Fibroblast of peridontal ligament (primary cell): ENCODE results near the gene CROCC.
"Not testable (repeated sequence)": the region's sequence is repeated elsewhere in the genome, so short reads cannot be mapped to it uniquely, and the experiment has no call there.

Experiments
- DNase-seq: peaks from one replicate; pipeline ENCODE4 v3.0.0-alpha.2; 2010; ENCODE audit errors: extremely low read depth

CROCC gene

DNA sequence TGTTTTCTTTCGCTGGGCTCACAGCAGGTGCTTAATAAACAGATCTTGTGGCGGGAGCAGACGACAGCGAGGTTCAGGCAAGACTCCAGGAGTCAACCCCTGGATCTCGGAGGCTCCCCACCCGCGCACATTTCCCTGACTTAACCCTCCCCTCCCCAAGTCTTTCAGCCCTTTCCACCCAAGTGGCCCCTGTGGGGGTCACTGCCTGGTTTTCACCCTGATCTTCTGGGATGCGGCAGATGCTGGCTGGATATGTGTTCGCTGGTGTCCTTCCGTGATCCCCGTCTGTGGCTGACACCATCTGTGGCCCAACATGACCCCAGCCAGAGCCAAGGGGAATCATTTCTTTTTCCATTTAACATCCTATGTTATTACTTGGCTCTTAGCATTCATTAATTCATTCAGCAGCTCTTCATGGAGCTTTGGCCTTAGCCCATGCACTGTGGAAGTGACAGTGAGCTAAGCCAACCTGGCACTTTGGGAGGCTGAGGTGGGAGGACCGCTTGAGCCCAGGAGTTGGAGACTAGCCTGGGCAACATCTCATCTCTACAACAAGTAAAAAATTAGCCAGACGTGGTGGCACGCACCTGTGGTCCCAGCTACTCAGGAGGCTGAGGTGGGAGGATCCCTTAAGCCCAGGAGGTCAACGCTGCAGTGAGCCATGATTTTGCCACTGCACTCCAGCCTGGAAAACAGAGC lies 6.7 kb upstream of the CROCC start:
- not testable (repeated sequence) for DNase-seq

DNA sequence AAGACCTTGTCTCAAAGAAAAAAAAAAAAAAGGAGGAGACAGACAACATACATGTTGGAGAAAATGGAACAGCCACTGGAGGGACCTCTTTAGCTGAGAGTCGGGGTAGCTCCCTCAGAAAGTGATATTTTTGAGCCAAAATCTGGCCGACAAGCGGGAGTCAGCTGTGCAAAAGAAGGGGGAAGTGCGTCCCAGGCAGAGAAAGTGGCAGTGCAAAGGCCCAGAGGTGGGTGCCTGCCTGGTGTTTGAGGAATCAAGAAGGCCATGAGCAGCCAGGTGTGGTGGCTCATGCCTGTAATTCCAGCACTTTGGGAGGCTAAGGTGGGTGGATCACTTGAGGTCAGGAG lies 6.1 kb upstream of the CROCC start:
- peak; percentile 18 for DNase-seq

- DNase-seq = not testable (repeated sequence)
Measured at GRCh38 chr1:16916036-16916880, 5.5 kb upstream of the CROCC start.

GRCh38 chr1:16918371-16918770 lies 3.4 kb upstream of the CROCC start:
- DNase-seq = no peak

- not testable (repeated sequence) for DNase-seq
Measured at GRCh38 chr1:16918936-16919665, 2.6 kb upstream of the CROCC start.

DNA sequence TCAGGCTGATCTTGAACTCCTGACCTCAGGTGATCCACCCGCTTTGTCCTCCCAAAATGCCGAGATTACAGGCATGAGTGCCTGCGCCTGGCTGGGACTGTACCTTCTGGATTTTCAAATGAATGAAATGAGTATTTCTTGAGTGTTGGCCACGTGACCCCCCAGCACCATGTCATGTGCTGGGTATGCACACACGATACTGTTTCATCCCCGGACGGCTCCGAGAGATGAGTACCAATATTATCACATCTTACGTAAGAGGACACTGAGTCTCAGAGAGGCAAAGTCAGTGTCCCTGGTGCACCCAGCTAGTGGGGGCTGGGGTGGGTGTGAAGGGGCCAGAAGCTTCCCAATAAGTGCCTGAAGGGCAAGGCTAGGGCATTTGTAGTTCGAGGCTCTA lies 780 bp upstream of the CROCC start:
- DNase-seq = no peak

GRCh38 chr1:16922466-16922865 lies 735 bp downstream of the CROCC start:
- DNase-seq = no peak

GRCh38 chr1:16922885-16923431 lies 1.2 kb downstream of the CROCC start:
- DNase-seq = no peak

GRCh38 chr1:16924216-16924918 lies 2.6 kb downstream of the CROCC start:
- DNase-seq = no peak

DNA sequence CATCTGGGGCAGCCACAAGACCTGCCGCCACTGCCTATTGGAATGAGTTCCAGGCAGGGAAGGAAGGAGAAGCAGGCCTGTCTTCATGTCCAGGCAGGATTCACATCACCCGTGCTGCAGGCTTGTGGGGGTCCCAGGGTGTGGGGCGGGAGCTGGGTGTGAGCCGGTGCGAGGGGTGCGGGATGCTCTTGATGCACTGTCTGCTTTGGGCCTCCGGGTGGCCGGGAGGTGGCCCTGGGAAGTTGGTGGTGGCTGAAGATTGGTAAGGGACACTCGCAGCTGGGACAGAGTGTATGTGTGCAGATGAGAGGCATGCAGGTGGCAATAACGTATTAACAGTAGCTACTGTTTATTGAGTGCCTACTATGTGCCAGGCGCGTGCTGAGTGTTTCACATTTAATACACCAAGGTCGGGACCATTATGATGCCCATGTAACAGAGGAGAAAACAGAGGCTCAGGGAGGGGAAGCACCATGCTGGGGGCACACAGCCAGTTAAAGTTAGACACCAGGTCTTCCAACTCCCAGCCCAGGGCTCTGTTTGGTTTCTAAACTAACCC lies 3.3 kb downstream of the CROCC start:
- DNase-seq = no peak

- DNase-seq = no peak
Measured at GRCh38 chr1:16925635-16926490, 4.1 kb downstream of the CROCC start.

- DNase-seq = no peak
Measured at GRCh38 chr1:16926491-16927073, 4.9 kb downstream of the CROCC start.

- no peak for DNase-seq
Measured at GRCh38 chr1:16927256-16927655, 5.5 kb downstream of the CROCC start.

DNA sequence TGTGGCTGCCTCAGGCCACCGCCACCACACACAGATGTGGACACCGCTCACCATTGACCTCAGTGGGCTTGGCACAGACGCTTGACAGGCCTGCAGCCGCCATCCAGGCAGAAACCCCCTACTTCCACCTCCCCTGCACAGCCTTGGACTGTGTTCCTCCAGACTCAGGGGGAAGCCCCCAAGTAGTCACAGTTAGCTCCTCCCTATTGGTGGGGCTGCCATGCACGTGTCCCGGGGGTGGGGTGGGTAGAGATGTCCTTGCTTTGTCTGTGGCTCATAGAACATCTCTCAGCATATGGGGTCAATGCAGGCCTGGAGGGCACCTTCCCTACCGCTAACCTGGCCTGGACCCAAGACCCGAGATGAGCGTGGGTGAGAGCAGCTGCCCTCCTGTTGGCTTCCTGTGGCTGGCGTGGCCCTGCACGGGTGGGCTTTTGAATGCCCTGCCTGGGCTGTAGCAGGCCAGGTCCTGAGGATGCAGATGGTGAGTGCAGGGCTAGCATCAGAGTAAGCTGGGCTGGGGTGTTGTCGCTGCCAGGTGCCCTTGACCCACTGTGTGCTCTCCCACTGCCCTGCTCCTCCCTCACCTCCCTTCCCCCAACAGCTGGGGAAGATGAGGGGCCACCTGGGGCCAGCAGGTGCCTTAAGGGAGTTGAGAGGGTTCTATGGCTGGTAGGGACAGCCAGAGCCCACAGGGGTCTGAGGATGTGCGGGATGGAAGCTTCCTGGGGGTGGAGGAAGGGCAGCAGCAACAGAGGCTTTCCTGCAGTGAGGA lies 6.2 kb downstream of the CROCC start:
- no peak for DNase-seq

- not testable (repeated sequence) for DNase-seq
Measured at GRCh38 chr1:16929146-16930041, 7.7 kb downstream of the CROCC start.

GRCh38 chr1:16931206-16931934 lies 9.6 kb downstream of the CROCC start:
- not testable (repeated sequence) for DNase-seq

GRCh38 chr1:16933945-16934344 lies 12.2 kb downstream of the CROCC start:
- not testable (repeated sequence) for DNase-seq
